Epithelial cell of proximal tubule (primary cell): ENCODE results near the gene BCL2. TPM values are rescaled to one million over a fixed set of nuclear protein-coding genes. Genes with fewer than 3 reads are reported as not detected.

Experiments used
- DNase-seq: peaks from one replicate; pipeline ENCODE4 v3.0.0-alpha.2; 2011; ENCODE audit warnings: low read depth
- H3K4me3 ChIP-seq: 2 replicates; pipeline ENCODE4 v1.5.1; 2011; ENCODE audit warnings: low read depth, mild to moderate bottlenecking, low read length
- total RNA-seq: library from RNA; depleted of rRNA; stranded (reverse); fragments of >200 nt; gene quantifications from 2 replicates; pipeline ENCODE4 v1.2.3, GENCODE V29; 2015
- TF ChIP-seq, protein P1 (sequence below): conservative IDR thresholded peaks from 2 replicates; pipeline ENCODE4 v1.5.1; 2012; ENCODE audit warnings: low read depth, mild to moderate bottlenecking, low read length

The BCL2 gene
- total RNA-seq, 1 donor from 2014 or later = 4.7 TPM

DNA sequence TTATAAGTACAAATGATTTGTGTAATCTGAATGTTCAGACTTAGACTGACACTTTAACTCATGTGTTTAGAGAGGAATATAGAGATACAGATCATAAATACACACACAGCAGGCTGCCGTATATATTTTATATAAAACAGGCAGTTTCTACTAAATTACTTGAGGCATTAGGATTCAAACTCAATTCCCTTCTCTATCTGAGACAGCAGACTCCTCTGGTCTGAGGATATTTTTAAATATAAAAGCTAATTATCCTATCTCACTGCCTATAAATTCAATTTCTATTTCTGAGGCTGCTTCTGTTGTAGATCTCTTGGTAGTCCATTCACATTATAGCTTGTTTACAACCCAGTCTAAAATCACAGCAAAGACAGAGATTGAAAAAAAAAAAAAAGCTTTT, 46.9 kb downstream of the BCL2 start:
- no peak overlapping the region for H3K4me3 ChIP-seq
- no peak for DNase-seq
- TF ChIP-seq, protein P1, sequence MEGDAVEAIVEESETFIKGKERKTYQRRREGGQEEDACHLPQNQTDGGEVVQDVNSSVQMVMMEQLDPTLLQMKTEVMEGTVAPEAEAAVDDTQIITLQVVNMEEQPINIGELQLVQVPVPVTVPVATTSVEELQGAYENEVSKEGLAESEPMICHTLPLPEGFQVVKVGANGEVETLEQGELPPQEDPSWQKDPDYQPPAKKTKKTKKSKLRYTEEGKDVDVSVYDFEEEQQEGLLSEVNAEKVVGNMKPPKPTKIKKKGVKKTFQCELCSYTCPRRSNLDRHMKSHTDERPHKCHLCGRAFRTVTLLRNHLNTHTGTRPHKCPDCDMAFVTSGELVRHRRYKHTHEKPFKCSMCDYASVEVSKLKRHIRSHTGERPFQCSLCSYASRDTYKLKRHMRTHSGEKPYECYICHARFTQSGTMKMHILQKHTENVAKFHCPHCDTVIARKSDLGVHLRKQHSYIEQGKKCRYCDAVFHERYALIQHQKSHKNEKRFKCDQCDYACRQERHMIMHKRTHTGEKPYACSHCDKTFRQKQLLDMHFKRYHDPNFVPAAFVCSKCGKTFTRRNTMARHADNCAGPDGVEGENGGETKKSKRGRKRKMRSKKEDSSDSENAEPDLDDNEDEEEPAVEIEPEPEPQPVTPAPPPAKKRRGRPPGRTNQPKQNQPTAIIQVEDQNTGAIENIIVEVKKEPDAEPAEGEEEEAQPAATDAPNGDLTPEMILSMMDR = no peak

DNA sequence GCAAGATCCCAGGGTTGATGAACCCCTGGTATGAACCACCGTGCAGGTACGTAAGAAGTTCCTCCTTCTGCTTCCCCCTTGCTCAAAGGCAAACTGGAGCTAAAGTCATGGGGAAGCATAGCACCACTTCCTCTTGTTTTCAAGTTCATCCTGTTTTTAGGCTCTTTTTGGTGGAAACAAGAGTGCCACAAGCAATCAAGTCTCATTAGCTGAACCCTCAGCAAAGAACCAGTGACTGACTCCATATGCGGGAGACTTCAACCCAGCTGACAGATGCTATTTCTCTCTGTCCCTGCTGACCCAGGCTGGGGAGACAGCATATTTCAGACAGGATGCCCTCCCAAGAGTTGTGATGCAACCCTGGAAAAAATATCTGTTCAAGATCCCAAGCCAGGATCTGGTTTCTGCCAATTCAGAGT, 47.7 kb downstream of the BCL2 start:
- TF ChIP-seq, protein P1 = no peak
- H3K4me3 ChIP-seq = no peak overlapping the region
- no peak for DNase-seq

DNA sequence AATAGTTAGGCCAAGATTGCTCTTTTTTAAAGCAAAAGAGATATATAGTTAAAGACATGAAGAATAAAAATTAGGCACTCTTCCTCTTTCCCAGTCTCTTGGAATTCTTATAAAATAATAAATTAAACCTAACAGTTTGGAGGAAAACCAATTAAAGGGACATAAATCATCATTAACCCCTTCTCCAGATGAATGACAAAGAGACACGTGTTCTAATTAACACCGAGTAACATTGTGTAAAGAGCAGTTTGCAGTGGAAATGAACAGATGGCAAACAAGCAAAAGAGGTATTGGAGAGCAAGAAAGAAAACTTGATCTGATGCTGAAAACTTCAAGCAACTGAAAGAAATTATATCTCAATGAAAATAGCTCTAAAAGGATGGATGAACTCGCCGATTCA, 48.4 kb downstream of the BCL2 start:
- no peak for DNase-seq
- no peak overlapping the region for H3K4me3 ChIP-seq
- TF ChIP-seq, protein P1 = no peak

DNA sequence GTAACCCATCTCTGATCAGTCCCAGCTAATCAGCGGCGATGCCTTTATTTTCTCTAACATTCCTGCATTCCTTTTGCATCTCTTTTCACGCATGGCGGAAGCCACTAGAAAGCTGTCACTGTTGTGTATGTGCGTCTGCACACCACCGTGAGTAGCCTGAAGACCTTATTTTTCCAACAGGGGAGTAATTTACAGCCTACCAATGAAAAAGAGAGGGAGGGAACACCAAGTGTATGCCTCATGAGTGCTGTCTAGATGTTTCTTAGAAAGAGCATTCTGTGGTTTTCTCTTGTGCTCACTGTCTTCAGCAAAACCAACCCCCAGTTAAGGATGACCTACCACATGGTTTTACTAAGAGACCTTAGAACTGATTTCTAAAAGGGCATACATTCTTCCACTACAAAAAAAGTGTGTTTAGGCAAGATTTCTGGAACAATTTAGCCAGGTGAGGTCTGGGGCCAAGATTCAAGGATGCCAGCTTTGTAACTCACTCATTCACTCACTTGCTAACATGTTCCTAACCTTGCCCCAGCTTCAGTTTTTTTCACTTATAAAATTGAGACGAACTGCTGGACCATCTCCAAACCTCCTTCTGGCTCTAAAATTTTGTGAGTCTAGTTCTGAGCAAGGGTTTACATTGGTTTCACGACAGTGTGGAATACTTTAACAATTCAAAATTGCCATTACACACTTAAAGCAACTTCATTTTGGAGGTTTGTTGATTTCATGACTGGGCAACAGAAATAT, 51.4 kb downstream of the BCL2 start:
- DNase-seq = peak; percentile 56
- H3K4me3 ChIP-seq = no peak overlapping the region
- TF ChIP-seq, protein P1 = no peak

DNA sequence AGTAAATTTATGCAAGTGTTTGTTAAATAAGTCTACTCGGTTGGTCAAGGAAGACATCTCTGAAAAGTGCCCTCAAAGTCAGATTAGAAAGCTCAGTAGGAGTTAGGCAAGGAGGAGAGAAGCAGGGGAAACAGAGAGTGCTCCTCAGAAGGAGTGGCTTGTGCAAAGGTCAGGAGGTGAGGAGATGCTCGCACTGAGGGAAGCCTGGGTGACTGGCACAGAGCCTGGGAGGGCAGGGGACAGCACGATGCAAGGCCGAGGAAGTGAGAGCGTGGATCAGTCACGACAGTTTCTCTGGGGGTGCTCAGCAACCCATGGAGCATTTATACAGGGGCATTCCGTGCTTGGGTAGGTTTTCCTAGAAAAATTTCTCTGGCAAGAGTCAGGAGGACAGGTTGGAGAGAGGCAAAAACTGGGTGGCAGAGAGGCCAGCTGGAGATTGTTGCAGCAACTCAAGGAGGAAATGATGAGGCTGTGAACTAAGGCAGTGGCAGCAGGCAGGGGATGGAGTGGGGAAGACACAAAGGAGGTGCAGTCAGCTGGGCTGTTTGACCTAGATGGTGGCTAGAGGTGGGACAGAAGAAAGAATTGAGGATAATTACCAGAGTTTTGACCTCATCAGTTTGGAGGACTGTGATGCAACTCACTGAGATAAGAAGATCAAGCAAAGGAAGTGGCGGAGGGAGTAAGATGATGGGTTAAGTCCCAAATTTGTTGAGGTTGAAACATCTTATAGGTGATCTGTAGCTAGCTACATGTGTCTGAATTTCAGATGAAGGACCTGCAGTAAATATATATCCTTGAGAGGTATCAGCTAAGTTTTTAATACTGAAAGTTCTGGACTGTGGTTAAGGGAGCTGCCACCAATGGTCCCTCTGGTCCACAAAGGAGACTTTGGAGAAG, 52.4 kb downstream of the BCL2 start:
- no peak for DNase-seq
- no peak overlapping the region for H3K4me3 ChIP-seq
- TF ChIP-seq, protein P1 = no peak

DNA sequence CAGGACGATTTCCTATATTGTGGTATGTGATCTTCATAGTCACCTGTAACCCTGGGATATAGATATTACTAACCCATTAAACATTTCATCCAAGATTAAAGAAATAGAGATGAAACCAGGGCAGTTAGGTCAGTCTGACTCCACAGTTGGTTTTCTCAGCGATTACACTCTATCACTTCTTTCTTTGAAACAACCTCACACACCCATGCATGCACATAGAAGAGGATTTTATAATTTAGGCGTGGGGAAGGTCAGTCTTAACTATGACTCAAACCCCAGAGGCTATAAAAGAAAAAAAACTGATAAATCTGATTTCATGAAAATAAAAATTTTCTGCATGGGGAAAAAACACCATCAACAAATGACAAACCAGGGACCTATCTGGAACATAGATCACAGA, 54.2 kb downstream of the BCL2 start:
- TF ChIP-seq, protein P1 = no peak
- no peak overlapping the region for H3K4me3 ChIP-seq
- DNase-seq = no peak
